ENCODE measurements around the gene KCNMB2. TPM values are rescaled to one million over a fixed set of nuclear protein-coding genes. Genes with fewer than 3 reads are reported as not detected.
"Not testable (repeated sequence)": the region's sequence is repeated elsewhere in the genome, so short reads cannot be mapped to it uniquely, and the experiment has no call there.

The KCNMB2 gene
- total RNA-seq, 1 donor from 2014 or later: not detected

GRCh38 chr3:178699810-178700209, 163.6 kb downstream of the KCNMB2 start:
- DNase-seq (ENCODE audit: low read depth): peak; percentile 87

DNA sequence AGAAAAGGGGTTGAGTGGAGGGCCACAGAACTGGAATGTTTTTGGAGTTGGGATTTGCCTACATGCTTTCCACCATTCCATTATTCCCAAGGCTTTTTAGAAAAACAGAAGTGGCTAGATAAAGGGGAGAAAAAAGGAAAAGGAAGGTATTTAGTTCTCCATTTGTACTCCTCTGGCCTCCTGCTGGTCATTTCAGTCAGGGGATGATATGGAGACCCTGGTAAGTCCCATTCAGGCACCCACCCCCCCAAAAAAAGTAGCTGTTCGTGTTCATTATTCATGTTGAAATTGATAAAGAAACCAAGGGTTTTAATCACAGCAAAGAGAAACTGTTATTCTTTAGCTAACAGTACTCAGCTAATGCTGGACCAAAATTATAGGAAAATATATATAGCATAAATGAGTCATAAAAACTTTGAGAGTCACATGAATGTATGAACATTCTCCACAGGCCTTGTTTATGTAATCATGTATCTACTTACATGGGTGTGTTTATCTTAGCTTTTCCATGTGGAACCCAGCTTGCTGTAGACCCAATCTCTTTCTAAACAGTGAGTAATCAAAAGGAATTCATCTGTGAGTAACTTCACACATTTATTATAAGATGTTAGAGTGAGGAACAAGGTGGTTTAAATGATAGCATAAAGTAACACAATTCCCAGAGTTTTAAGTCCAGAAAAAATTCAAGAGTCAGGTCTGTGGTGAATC, 167.2 kb downstream of the KCNMB2 start:
- DNase-seq (ENCODE audit: low read depth): peak; percentile 81

- DNase-seq (ENCODE audit: low read depth): peak; percentile 46
Measured at GRCh38 chr3:178705925-178706324, 169.7 kb downstream of the KCNMB2 start.

- no peak for DNase-seq (ENCODE audit: low read depth)
Measured at GRCh38 chr3:178706411-178706810, 170.2 kb downstream of the KCNMB2 start.

GRCh38 chr3:178707311-178708031, 171.2 kb downstream of the KCNMB2 start:
- DNase-seq (ENCODE audit: low read depth): no peak

DNA sequence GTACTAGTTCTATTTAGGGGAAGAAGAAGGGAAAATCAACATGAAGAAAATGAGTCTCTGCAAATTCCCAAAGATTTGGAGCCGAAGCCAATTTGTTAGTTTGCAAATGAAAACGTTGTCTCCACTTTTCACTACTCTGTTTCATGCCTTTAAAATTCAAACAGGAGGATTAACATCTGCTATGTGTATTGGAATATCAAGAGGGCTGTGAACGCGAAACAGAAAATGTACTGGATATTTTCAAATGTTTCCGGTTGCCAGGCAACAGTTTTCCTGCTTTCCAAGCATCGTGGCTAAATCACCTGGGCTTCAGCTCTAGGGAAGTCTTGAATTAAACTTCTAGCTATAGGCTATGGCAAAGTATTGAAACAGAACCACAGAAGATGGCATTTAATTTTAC, 172.8 kb downstream of the KCNMB2 start:
- DNase-seq (ENCODE audit: low read depth): no peak

DNA sequence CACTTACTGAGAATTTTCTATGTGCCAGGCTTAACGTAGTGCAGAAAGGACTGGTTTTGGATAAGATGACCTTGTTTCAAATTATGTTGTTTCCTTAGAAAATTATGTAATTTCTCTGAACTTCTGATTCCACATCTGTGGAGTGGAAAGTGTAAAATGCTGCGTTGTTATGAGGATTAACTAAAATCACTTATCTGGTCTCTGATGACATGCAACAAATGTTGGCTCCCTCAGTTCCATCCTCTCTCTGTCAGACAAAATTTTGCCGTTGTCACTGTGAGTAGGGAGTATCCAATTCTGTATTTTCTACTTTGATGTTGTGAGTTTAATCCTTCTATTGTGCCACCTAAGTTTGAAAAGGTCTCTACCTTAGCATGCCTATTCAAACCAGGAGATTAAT, 175.5 kb downstream of the KCNMB2 start:
- no peak for DNase-seq (ENCODE audit: low read depth)

DNA sequence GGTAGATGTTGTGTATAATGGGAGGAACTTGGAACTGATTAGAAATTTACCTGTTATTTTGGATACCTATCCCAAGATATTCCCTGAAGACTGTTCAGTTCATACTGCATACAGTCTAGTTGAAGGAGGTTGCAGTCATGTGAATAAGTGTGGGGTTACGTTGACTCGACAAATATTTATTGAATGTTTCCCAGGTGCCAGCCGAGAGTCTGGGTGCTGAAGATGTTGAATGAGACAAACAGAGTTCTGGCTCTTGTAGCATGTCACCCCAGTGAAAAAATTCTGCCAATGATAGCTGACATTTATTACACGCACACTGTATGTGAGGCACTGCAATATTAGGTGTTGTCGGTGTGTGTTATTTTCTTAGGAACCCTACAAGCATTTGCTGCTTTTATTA, 176.0 kb downstream of the KCNMB2 start:
- no peak for DNase-seq (ENCODE audit: low read depth)

- DNase-seq (ENCODE audit: low read depth): no peak
Measured at GRCh38 chr3:178714925-178715832, 178.9 kb downstream of the KCNMB2 start.

DNA sequence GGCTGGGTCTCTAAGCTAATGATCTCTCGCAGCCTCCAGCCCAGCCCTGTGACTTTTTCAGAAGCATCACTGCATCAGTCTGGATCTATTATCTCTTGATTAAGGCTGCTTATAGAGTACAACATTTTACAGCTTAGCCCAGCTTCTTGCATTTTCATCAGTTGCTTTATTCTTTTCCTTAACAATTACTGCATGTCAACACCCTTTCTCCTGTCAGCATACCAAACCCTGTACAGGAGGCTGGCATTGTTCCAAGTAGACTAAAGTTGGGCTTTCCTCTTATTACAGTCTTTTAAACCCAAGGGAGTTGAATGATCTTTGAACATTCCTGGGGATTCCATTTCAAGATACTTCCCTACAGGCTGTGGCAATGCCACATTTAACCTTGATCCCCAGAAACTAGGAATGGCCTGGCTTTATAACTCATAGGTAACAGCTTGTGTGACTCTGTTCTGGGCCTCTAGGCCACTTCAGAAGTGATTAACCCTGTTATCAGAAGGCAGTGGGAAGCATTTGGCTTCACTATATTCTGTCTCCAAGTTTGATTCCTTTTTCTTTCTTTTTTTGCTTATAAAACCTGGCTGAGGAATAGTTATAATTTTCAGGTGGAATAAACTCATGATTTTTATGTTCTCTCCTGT, 182.9 kb downstream of the KCNMB2 start:
- peak; percentile 70 for DNase-seq (ENCODE audit: low read depth)

DNA sequence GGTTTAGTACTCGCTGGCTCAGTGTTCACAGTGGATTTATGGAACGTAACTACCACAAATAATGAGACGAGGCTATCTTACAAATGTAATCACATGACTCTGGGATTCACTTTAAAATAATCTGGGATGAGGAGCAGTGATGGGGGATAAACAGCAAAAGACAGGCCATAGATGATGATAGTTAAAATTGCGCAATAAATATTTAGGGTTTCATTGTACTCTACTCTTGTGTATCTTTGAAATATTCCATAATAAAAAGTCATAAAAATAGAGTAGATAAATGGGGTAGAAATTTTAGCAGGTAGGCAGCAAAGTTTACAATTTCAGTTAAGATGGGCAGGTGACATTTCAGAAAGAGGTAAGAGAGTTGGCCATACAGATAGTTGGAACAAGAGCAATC, 196.6 kb downstream of the KCNMB2 start:
- DNase-seq (ENCODE audit: low read depth): no peak

GRCh38 chr3:178735032-178735674, 198.9 kb downstream of the KCNMB2 start:
- DNase-seq (ENCODE audit: low read depth): no peak

GRCh38 chr3:178736300-178736699, 200.1 kb downstream of the KCNMB2 start:
- DNase-seq (ENCODE audit: low read depth): peak; percentile 62

- DNase-seq (ENCODE audit: low read depth): no peak
Measured at GRCh38 chr3:178739720-178740119, 203.5 kb downstream of the KCNMB2 start.

DNA sequence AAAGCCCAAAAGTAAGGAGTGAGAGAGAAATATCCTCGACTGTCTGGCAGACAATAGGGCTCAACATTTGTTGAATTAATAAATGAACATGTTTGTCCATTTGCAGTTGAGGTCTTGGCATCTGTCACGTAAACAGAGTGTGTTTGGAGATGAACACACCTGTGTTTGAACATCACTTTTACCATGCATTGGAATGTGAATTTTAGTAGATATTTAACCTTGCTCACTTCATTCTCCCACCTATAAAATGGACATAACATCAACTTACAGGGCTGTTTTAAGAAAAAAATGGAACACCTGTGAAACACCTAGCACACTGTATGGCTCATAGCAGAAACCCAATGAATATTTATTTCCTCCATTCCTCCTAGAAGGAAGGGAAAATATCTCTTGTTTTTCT, 204.8 kb downstream of the KCNMB2 start:
- DNase-seq (ENCODE audit: low read depth): no peak

DNA sequence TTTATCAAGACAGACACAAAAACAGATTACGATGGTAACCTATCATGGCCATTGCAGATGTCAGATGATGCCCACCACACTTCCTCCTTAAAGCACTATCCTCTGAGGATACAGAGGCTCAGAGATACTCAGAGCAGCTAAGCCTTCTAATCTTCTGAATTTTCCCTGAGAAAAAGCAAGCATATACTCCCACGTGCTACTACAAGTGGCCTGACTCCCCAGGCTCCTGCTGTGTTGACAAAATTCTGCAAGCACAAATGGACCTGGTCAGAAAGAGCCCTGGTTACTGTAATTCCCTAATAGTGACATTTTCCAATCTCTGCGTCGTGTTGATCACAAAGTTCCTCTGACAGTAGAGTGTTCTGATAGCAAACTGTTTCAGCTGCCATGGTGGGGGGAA, 207.1 kb downstream of the KCNMB2 start:
- no peak for DNase-seq (ENCODE audit: low read depth)

DNA sequence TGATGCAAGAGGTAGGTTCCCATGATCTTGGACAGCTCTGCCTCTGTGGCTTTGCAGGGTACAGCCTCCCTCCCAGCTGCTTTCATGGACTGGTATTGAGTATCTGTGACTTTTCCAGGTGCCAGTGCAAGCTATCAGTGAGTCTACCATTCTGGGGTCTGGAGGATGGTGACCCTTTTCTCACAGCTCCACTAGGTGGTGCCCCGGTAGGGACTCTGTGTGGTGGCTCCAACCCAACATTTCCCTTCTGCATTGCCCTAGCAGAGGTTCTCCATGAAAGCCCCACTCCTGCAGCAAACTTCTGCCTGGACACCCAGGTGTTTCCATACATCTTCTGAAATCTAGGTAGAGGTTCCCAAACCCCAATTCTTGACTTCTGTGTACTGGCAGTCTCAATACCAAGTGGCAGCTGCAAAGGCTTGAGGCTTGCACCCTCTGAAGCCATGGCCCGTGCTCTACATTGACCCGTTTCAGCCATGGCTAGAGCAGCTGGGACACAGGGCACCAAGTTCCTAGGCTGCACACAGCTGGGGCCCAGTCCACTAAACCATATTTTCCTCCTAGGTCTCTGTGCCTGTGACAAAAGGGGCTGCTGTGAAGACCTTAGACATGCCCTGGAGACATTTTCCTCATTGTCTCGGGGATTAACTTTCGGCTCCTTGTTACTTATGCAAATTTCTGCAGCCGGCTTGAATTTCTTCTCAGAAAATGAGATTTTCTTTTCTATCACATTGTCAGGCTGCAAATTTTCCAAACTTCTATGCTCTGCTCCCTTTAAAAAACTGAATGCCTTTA, 209.8 kb downstream of the KCNMB2 start:
- DNase-seq (ENCODE audit: low read depth): not testable (repeated sequence)

- no peak for DNase-seq (ENCODE audit: low read depth)
Measured at GRCh38 chr3:178748874-178749273, 212.6 kb downstream of the KCNMB2 start.

GRCh38 chr3:178749471-178749870, 213.2 kb downstream of the KCNMB2 start:
- no peak for DNase-seq (ENCODE audit: low read depth)

DNA sequence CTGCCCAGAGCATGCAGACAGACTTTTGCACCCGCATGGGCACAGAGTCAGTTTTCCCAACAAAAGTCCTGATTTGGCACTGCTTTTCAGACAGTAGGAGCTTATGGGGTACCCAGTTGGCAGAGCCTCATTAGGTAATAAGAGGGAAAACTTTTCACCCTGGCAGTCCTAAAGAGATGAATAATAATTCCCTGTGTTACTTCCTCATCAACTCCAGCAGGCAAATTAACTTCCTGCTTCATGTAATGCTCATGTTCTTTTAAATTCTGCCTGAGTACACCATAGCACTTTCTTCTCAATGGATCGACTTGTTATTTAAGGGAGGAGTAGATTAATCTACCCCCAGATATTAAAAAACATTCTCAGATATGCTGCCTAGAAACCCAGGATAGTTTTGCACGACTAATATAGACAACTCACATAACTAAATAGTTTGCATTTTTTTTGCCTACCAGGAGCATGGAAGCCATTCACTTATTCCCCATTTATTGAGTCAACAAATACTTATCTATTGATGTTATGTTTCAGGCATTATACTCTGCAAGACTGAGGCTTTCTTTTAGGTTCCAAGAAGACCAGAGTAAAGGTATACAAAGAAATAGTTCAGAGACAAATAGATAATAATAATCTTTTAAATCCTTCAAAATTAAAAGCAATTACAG, 214.5 kb downstream of the KCNMB2 start:
- no peak for DNase-seq (ENCODE audit: low read depth)

Measured in renal cortical epithelial cell (primary cell).